Neural cell (in vitro differentiated cells): ENCODE data around the gene TRAPPC2L. TPM values are rescaled to one million over a fixed set of nuclear protein-coding genes. Genes with fewer than 3 reads are reported as not detected.

Experiments used
- H2AFZ ChIP-seq: fragments of 200-600, 300-800 bp; sonication (generic), shearing (Covaris generic); 2 replicates; pipeline ENCODE4 v1.6.0; 2014; ENCODE audit warnings: low read depth, mild to moderate bottlenecking, antibody characterized with exemption, low read length, moderate library complexity
- H3F3A ChIP-seq: fragments of 200-600 bp; shearing (Covaris generic); 2 replicates; pipeline ENCODE4 v1.6.1; 2016; ENCODE audit warnings: mild to moderate bottlenecking, moderate library complexity, mixed read lengths, antibody characterized with exemption, low read length; ENCODE audit not compliant: insufficient read depth, poor library complexity, severe bottlenecking
- H3K27ac ChIP-seq: fragments of 200-600, 300-800 bp; sonication (generic), shearing (Covaris generic); 2 replicates; pipeline ENCODE4 v1.5.1; 2014; ENCODE audit warnings: mild to moderate bottlenecking, low read length, moderate library complexity
- H3K27me3 ChIP-seq: fragments of 300-800, 200-600 bp; sonication (generic), shearing (Covaris generic); 2 replicates; pipeline ENCODE4 v1.6.0; 2014; ENCODE audit warnings: mild to moderate bottlenecking, low read depth, low read length, moderate library complexity; ENCODE audit not compliant: insufficient read depth
- H3K36me3 ChIP-seq: fragments of 300-800, 200-600 bp; sonication (generic), shearing (Covaris generic); 2 replicates; pipeline ENCODE4 v1.5.1; 2014; ENCODE audit warnings: mild to moderate bottlenecking, antibody characterized with exemption, low read length, moderate library complexity; ENCODE audit not compliant: insufficient read depth
- H3K4me2 ChIP-seq: fragments of 300-800, 200-600 bp; sonication (generic), shearing (Covaris generic); 2 replicates; pipeline ENCODE4 v1.6.0; 2014; ENCODE audit warnings: mild to moderate bottlenecking, low read length
- H3K4me3 ChIP-seq: fragments of 300-800, 200-600 bp; sonication (generic), shearing (Covaris generic); 2 replicates; pipeline ENCODE4 v1.5.1; 2014; ENCODE audit warnings: mild to moderate bottlenecking, low read length, moderate library complexity
- H3K79me2 ChIP-seq: fragments of 200-600 bp; shearing (Covaris generic); replicated peaks from 2 replicates; pipeline ENCODE4 v1.6.0; 2014; ENCODE audit warnings: mild to moderate bottlenecking, low read length, moderate library complexity; ENCODE audit not compliant: insufficient read depth
- H3K9ac ChIP-seq: fragments of 300-800, 200-600 bp; sonication (generic), shearing (Covaris generic); 2 replicates; pipeline ENCODE4 v1.6.1; 2016; ENCODE audit warnings: mild to moderate bottlenecking, low read length, mixed read lengths
- H3K9me2 ChIP-seq: fragments of 200-600 bp; shearing (Covaris generic); 2 replicates; pipeline ENCODE4 v1.6.1; 2016; ENCODE audit warnings: mild to moderate bottlenecking, low read length, mixed read lengths; ENCODE audit not compliant: insufficient read depth
- H3K9me3 ChIP-seq: fragments of 200-600, 300-800 bp; sonication (generic), shearing (Covaris generic); 2 replicates; pipeline ENCODE4 v1.6.1; 2016; ENCODE audit warnings: mild to moderate bottlenecking, mixed run types, low read length, moderate library complexity, mixed read lengths
- H4K20me1 ChIP-seq: fragments of 200-600 bp; shearing (Covaris generic); 2 replicates; pipeline ENCODE4 v1.6.1; 2016; ENCODE audit warnings: mild to moderate bottlenecking, mixed run types; ENCODE audit not compliant: insufficient read depth
- CTCF ChIP-seq: fragments of 450-650 bp; IDR thresholded peaks from 2 replicates; pipeline ENCODE4 v1.5.1; 2014; ENCODE audit warnings: antibody characterized with exemption, mild to moderate bottlenecking, moderate library complexity; ENCODE audit not compliant: poor library complexity, severe bottlenecking
- EP300 ChIP-seq: fragments of 450-650 bp; conservative IDR thresholded peaks from 2 replicates; pipeline ENCODE4 v1.6.1; 2014; ENCODE audit warnings: antibody characterized with exemption, mild to moderate bottlenecking, moderate library complexity; ENCODE audit not compliant: poor library complexity, severe bottlenecking
- EZH2 ChIP-seq: fragments of 200-600, 300-800 bp; shearing (Covaris generic), sonication (generic); IDR thresholded peaks from 2 replicates; pipeline ENCODE4 v1.6.1; 2014; ENCODE audit warnings: antibody characterized with exemption, low read length, borderline replicate concordance, mild to moderate bottlenecking; ENCODE audit not compliant: insufficient read depth, poor library complexity, severe bottlenecking
- MXI1 ChIP-seq: fragments of 450-650 bp; conservative IDR thresholded peaks from 2 replicates; pipeline ENCODE4 v1.6.1; 2014; ENCODE audit warnings: antibody characterized with exemption, mild to moderate bottlenecking; ENCODE audit not compliant: poor library complexity, severe bottlenecking
- POLR2AphosphoS5 ChIP-seq: IDR thresholded peaks from 2 replicates; pipeline ENCODE4 v1.6.1; 2012
- RAD21 ChIP-seq: fragments of 450-650 bp; conservative IDR thresholded peaks from 2 replicates; pipeline ENCODE4 v1.6.1; 2014; ENCODE audit warnings: antibody characterized with exemption, mild to moderate bottlenecking, moderate library complexity
- SMC3 ChIP-seq: fragments of 450-650 bp; conservative IDR thresholded peaks from 2 replicates; pipeline ENCODE4 v1.6.1; 2014; ENCODE audit warnings: antibody characterized with exemption, mild to moderate bottlenecking, moderate library complexity; ENCODE audit not compliant: poor library complexity
- TAF1 ChIP-seq: IDR thresholded peaks from 2 replicates; pipeline ENCODE4 v1.6.1; 2012; ENCODE audit warnings: low read depth
- polyA plus RNA-seq: library from polyadenylated mRNA; depleted of rRNA; stranded (reverse); fragments of >200 nt; gene quantifications from 2 replicates; pipeline ENCODE4 v1.2.3, GENCODE V29; 2014
- TF ChIP-seq, protein P1 (sequence below): IDR thresholded peaks from 2 replicates; pipeline ENCODE4 v1.6.1; 2012; ENCODE audit warnings: borderline replicate concordance

Gene TRAPPC2L
- polyA plus RNA-seq, 1 donor from 2014 or later: 70.2 TPM

DNA sequence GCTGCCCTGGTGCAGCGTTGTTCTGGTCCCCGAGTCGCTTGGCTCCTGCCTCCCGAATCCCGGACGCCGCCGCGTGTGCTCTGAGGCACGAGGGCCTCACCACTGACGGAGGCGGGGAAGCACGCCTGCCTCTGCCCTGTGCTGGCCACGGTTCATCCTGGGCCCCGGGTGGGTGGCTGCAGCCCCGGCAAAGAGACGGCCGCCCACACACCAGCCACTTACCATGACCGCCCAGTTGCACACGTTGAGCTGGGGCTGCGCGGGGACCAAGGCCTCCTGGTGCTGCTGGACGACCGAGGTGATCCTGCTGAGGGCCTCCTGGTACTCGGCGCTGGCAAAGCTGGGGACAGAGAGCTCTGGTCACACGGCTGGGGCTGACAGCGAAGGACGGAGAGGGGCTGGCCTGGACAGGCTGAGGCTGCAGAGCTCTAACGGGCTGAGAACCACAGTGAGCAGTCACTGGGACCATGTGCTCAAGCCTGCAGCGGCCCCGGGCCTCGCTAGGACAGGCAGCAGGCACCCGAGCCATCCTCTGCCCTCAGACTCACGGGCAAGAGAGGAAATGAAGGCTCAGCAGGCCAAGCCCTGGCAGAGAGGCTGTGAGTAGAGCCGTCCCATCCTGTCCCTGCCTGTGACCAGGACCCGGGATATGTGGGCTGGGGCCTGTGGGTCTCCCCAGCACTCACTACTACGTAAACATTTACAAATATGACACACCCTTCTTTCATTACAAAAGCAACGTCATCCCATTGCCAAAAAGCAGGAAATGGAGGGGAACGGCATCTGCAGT, 38.9 kb upstream of the TRAPPC2L start:
- no peak overlapping the region for H3K9ac ChIP-seq
- H3K9me3 ChIP-seq: no peaks in the 10 kb centered on the region
- no peaks in the 10 kb centered on the region for H3K79me2 ChIP-seq
- no peaks in the 10 kb centered on the region for H3K27me3 ChIP-seq
- no peak overlapping the region for H3K27ac ChIP-seq
- no peaks in the 10 kb centered on the region for H4K20me1 ChIP-seq
- H3F3A ChIP-seq: no peaks in the 10 kb centered on the region
- H3K36me3 ChIP-seq: no peaks in the 10 kb centered on the region
- H2AFZ ChIP-seq: no peak overlapping the region
- TF ChIP-seq RAD21 (no peak), MXI1 (no peak), EZH2 (no peak), CTCF (no peak), EP300 (no peak), SMC3 (no peak), TAF1 (no peak), POLR2AphosphoS5 (no peak)
- TF ChIP-seq, protein P1, sequence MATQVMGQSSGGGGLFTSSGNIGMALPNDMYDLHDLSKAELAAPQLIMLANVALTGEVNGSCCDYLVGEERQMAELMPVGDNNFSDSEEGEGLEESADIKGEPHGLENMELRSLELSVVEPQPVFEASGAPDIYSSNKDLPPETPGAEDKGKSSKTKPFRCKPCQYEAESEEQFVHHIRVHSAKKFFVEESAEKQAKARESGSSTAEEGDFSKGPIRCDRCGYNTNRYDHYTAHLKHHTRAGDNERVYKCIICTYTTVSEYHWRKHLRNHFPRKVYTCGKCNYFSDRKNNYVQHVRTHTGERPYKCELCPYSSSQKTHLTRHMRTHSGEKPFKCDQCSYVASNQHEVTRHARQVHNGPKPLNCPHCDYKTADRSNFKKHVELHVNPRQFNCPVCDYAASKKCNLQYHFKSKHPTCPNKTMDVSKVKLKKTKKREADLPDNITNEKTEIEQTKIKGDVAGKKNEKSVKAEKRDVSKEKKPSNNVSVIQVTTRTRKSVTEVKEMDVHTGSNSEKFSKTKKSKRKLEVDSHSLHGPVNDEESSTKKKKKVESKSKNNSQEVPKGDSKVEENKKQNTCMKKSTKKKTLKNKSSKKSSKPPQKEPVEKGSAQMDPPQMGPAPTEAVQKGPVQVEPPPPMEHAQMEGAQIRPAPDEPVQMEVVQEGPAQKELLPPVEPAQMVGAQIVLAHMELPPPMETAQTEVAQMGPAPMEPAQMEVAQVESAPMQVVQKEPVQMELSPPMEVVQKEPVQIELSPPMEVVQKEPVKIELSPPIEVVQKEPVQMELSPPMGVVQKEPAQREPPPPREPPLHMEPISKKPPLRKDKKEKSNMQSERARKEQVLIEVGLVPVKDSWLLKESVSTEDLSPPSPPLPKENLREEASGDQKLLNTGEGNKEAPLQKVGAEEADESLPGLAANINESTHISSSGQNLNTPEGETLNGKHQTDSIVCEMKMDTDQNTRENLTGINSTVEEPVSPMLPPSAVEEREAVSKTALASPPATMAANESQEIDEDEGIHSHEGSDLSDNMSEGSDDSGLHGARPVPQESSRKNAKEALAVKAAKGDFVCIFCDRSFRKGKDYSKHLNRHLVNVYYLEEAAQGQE: no peak
- no peak overlapping the region for H3K4me2 ChIP-seq
- H3K4me3 ChIP-seq: no peak overlapping the region
- no peaks in the 10 kb centered on the region for H3K9me2 ChIP-seq

GRCh38 chr16:88818575-88818874, 38.4 kb upstream of the TRAPPC2L start:
- Histone ChIP-seq H3K4me3 (no peak overlapping the region), H2AFZ (no peak overlapping the region), H3F3A (no peaks in the 10 kb centered on the region), H3K36me3 (no peaks in the 10 kb centered on the region), H3K9ac (no peak overlapping the region), H3K27ac (no peak overlapping the region), H3K9me3 (no peaks in the 10 kb centered on the region), H3K4me2 (no peak overlapping the region), H4K20me1 (no peaks in the 10 kb centered on the region), H3K79me2 (no peaks in the 10 kb centered on the region), H3K27me3 (no peaks in the 10 kb centered on the region), H3K9me2 (no peaks in the 10 kb centered on the region)
- TF ChIP-seq RAD21 (no peak), SMC3 (no peak), EP300 (no peak), POLR2AphosphoS5 (no peak), EZH2 (no peak), TAF1 (no peak), CTCF (no peak)
- TF ChIP-seq, protein P1: no peak
